ENCODE results near the gene HOXD9. TPM values are rescaled to one million over a fixed set of nuclear protein-coding genes. Genes with fewer than 3 reads are reported as not detected.
A peak's percentile ranks its signal among the peaks of the same experiment; 100 is the strongest.

The HOXD9 gene
- total RNA-seq, 4 donors from 2014 or later: 0.47 to 2.9 (median 1.2) TPM

DNA sequence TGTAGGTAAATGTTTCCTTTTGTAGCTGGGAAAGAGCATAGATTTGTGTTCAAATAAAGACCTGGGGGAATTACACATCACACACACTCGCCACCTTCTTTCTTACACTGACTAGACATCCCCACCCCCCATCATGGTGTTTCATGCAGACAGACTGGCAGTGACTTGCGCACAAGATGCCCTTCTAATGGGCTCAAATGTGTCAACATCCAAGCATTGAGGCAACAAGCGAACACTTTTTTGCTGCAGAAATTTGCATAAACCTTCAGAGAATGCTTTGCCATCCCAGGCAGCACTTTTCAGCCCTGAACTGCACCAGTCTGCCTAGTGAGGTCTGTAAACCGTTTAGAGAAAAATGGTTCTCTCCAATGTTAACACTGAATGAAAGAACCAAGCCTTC is 11.5 kb downstream of the HOXD9 start:
- Histone ChIP-seq H3K4me1 (peaks cover 0 to 40% (median 15%) of the 10 kb centered on the region in 3 donors), H3K36me3 (no peaks in the 10 kb centered on the region), H3K9me3 (no peaks in the 10 kb centered on the region), H3K27me3 (peaks cover 100% of the 10 kb centered on the region), H3K27ac (no peak overlapping the region), H3K4me3 (no peak overlapping the region)
- 19 to 27% methylated on average over 4 of the region's 4 CpGs for WGBS, 2 donors (ENCODE audit: low coverage in 1 of 2)
- no peak for TF ChIP-seq EP300 (IDR thresholded peaks at IDR 0.05)
- TF ChIP-seq, protein P1, sequence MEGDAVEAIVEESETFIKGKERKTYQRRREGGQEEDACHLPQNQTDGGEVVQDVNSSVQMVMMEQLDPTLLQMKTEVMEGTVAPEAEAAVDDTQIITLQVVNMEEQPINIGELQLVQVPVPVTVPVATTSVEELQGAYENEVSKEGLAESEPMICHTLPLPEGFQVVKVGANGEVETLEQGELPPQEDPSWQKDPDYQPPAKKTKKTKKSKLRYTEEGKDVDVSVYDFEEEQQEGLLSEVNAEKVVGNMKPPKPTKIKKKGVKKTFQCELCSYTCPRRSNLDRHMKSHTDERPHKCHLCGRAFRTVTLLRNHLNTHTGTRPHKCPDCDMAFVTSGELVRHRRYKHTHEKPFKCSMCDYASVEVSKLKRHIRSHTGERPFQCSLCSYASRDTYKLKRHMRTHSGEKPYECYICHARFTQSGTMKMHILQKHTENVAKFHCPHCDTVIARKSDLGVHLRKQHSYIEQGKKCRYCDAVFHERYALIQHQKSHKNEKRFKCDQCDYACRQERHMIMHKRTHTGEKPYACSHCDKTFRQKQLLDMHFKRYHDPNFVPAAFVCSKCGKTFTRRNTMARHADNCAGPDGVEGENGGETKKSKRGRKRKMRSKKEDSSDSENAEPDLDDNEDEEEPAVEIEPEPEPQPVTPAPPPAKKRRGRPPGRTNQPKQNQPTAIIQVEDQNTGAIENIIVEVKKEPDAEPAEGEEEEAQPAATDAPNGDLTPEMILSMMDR (IDR thresholded peaks at IDR 0.05): no peak
- no peak for TF ChIP-seq POLR2AphosphoS5 (IDR thresholded peaks at IDR 0.05)
- TF ChIP-seq POLR2A (IDR thresholded peaks at IDR 0.05): no peak
- ATAC-seq: no peak

DNA sequence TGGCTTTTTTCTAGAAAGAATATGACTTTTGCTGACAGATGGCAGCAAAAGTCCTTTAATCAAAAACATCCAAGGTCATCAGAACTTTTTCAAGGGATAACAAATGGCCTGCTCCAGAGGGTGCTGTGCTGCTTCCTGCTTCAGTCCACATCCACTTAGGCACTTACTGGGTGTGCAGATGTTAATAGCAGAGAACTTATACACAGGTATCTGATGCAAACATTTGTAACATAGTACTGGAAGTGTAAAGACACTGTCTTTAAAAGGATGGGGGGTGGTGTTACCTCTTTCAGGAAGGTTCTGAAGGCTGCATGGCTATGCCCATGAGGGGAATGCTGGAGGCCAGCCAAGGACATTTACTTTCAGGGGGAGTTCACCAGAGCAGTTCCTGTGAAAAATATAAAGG is 12.5 kb downstream of the HOXD9 start:
- Histone ChIP-seq H3K4me3 (no peak overlapping the region), H3K27ac (peak overlapping the region in 3 of 4 donors; percentile 35 to 75 (median 63)), H3K9me3 (no peaks in the 10 kb centered on the region), H3K4me1 (peaks cover 0 to 40% (median 15%) of the 10 kb centered on the region in 3 donors), H3K27me3 (peaks cover 100% of the 10 kb centered on the region), H3K36me3 (no peaks in the 10 kb centered on the region)
- no peak for TF ChIP-seq POLR2A (IDR thresholded peaks at IDR 0.05)
- TF ChIP-seq, protein P1 (IDR thresholded peaks at IDR 0.05): no peak
- no peak for TF ChIP-seq POLR2AphosphoS5 (IDR thresholded peaks at IDR 0.05)
- no peak for TF ChIP-seq EP300 (IDR thresholded peaks at IDR 0.05)
- no peak for ATAC-seq

DNA sequence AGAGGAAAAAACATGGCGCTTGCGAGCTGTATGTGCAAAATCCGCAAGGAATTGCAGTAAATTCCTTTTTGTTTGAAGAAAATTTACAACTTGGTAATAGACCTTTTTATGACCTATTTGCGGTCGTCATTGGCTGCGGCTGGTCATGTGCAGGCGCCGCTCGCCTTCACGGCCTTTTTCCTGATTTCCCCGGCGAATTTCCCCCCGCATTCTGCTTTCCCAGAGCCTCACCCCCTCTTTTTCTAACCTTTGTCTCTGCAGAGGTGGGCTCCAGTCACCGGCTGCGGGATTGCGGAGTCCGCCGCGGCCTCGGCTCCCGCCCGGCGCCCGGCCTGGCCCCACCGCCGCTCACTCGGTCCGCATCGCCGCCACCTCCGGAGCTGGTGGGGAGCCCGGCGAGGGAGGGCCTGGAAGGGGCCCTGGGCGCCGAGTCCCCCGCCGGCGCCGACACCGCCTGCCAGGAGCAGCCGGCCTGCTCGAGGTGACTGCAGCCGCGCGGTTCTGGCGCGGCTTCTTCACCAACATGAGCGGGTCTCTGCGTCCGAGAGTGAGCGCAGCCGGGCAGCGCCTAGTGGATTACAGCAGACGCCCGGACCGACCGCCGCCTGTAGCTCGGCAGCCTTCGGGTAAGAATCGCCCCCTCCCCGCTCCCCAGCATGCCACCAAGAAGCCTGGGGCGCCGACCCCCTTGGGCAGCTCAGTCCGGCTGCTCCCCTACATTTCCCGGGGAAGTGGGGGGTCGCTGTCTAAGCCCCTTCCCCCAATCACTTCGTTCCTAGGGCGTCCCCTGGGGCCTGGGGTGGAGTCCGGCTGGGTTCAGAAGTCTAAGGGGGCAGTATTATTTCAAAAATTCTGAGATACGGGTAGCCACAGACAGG is 14.1 kb downstream of the HOXD9 start:
- peak overlapping the region in 3 of 4 donors; percentile 63 to 76 (median 75) for H3K27ac ChIP-seq
- H3K27me3 ChIP-seq: peaks cover 100% of the 10 kb centered on the region
- ATAC-seq: peak; percentile 26
- TF ChIP-seq EP300 (IDR thresholded peaks at IDR 0.05): no peak
- TF ChIP-seq, protein P1 (IDR thresholded peaks at IDR 0.05): no peak
- no peak for TF ChIP-seq POLR2A (IDR thresholded peaks at IDR 0.05)
- no peak for TF ChIP-seq POLR2AphosphoS5 (IDR thresholded peaks at IDR 0.05)
- no peaks in the 10 kb centered on the region for H3K36me3 ChIP-seq
- peaks cover 0 to 39% (median 15%) of the 10 kb centered on the region in 3 donors for H3K4me1 ChIP-seq
- no peaks in the 10 kb centered on the region for H3K9me3 ChIP-seq
- H3K4me3 ChIP-seq: peak overlapping the region; percentile 10 to 50
- 2 to 4% methylated on average over 3 to 12 of the region's 71 CpGs for WGBS, 2 donors (ENCODE audit: low coverage in 1 of 2)

DNA sequence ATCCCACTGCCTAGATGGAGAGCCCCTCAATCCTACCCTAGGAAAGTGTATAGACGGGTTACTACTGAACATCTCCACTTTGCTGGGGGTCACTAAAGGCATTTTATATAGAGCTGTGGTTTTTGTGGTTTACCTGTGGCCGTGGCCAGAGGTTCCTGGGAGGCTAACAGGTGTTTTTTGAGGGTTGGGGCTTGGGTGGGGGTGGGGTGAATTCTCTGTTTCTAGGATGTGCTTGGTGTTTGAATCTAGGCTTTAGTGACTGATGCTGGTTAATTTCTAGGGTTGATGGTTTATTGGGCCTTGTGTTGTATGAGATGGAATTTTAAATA is 14.7 kb downstream of the HOXD9 start:
- TF ChIP-seq POLR2AphosphoS5 (IDR thresholded peaks at IDR 0.05): no peak
- no peak for TF ChIP-seq POLR2A (IDR thresholded peaks at IDR 0.05)
- no peak for TF ChIP-seq EP300 (IDR thresholded peaks at IDR 0.05)
- TF ChIP-seq, protein P1 (IDR thresholded peaks at IDR 0.05): no peak
- Histone ChIP-seq H3K9me3 (no peaks in the 10 kb centered on the region), H3K4me1 (peaks cover 0 to 38% (median 15%) of the 10 kb centered on the region in 3 donors), H3K27ac (peak overlapping the region in 3 of 4 donors; percentile 63 to 76 (median 75)), H3K36me3 (no peaks in the 10 kb centered on the region), H3K4me3 (peak overlapping the region in 1 of 2 donors; percentile 50), H3K27me3 (peaks cover 100% of the 10 kb centered on the region)
- WGBS, 2 donors (ENCODE audit: low coverage in 1 of 2): 0% methylated on average over 1 of the region's 2 CpGs; no CpG with 5 or more reads in 1 of the 2 donors
- ATAC-seq: no peak

DNA sequence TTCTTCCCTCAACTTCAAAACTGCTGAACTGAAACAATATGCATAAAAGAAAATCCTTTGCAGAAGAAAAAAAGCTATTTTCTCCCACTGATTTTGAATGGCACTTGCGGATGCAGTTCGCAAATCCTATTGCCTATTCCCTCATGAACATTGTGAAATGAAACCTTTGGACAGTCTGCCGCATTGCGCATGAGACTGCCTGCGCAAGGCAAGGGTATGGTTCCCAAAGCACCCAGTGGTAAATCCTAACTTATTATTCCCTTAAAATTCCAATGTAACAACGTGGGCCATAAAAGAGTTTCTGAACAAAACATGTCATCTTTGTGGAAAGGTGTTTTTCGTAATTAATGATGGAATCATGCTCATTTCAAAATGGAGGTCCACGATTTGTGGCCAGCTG is 15.4 kb downstream of the HOXD9 start:
- Histone ChIP-seq H3K36me3 (no peaks in the 10 kb centered on the region), H3K27me3 (peaks cover 100% of the 10 kb centered on the region), H3K27ac (peak overlapping the region in 1 of 4 donors; percentile 59), H3K4me3 (peak overlapping the region in 1 of 2 donors; percentile 52), H3K4me1 (peaks cover 0 to 35% (median 15%) of the 10 kb centered on the region in 3 donors), H3K9me3 (no peaks in the 10 kb centered on the region)
- no peak for ATAC-seq
- no peak for TF ChIP-seq EP300 (IDR thresholded peaks at IDR 0.05)
- TF ChIP-seq POLR2A (IDR thresholded peaks at IDR 0.05): no peak
- TF ChIP-seq, protein P1 (IDR thresholded peaks at IDR 0.05): no peak
- TF ChIP-seq POLR2AphosphoS5 (IDR thresholded peaks at IDR 0.05): no peak
- 37 to 38% methylated on average over 6 to 8 of the region's 8 CpGs for whole genome bisulfite sequencing, 2 donors (ENCODE audit: low coverage in 1 of 2)
